Measurements from ENCODE around the gene SLC39A11.
"Not testable (repeated sequence)": the region's sequence is repeated elsewhere in the genome, so short reads cannot be mapped to it uniquely, and the experiment has no call there.

Gene SLC39A11

GRCh38 chr17:72940496-72940895 is 152.0 kb downstream of the SLC39A11 start:
- DNase-seq = no peak

GRCh38 chr17:72938482-72938881 is 154.0 kb downstream of the SLC39A11 start:
- no peak for DNase-seq

GRCh38 chr17:72937707-72938106 is 154.8 kb downstream of the SLC39A11 start:
- DNase-seq = no peak

GRCh38 chr17:72937254-72937653 is 155.2 kb downstream of the SLC39A11 start:
- not testable (repeated sequence) for DNase-seq

- no peak for DNase-seq
Observed at GRCh38 chr17:72935984-72936383, 156.5 kb downstream of the SLC39A11 start.

GRCh38 chr17:72934927-72935326 is 157.6 kb downstream of the SLC39A11 start:
- no peak for DNase-seq

- no peak for DNase-seq
Observed at GRCh38 chr17:72931635-72932034, 160.9 kb downstream of the SLC39A11 start.

- DNase-seq = no peak
Observed at GRCh38 chr17:72931163-72931562, 161.3 kb downstream of the SLC39A11 start.

- no peak for DNase-seq
Observed at GRCh38 chr17:72930031-72930430, 162.5 kb downstream of the SLC39A11 start.

GRCh38 chr17:72928454-72929136 is 163.9 kb downstream of the SLC39A11 start:
- DNase-seq = no peak

GRCh38 chr17:72927760-72928159 is 164.7 kb downstream of the SLC39A11 start:
- DNase-seq = no peak

- no peak for DNase-seq
Observed at GRCh38 chr17:72927146-72927545, 165.3 kb downstream of the SLC39A11 start.

- DNase-seq = no peak
Observed at GRCh38 chr17:72926171-72926570, 166.3 kb downstream of the SLC39A11 start.

- no peak for DNase-seq
Observed at GRCh38 chr17:72924196-72924595, 168.3 kb downstream of the SLC39A11 start.

GRCh38 chr17:72922219-72922618 is 170.3 kb downstream of the SLC39A11 start:
- DNase-seq = no peak

GRCh38 chr17:72921347-72922054 is 171.0 kb downstream of the SLC39A11 start:
- DNase-seq = no peak

GRCh38 chr17:72920513-72920912 is 172.0 kb downstream of the SLC39A11 start:
- DNase-seq = no peak

- DNase-seq = no peak
Observed at GRCh38 chr17:72916991-72917390, 175.5 kb downstream of the SLC39A11 start.

- no peak for DNase-seq
Observed at GRCh38 chr17:72915625-72916081, 176.8 kb downstream of the SLC39A11 start.

- DNase-seq = no peak
Observed at GRCh38 chr17:72913142-72913682, 179.3 kb downstream of the SLC39A11 start.

GRCh38 chr17:72906306-72906705 is 186.2 kb downstream of the SLC39A11 start:
- no peak for DNase-seq

- no peak for DNase-seq
Observed at GRCh38 chr17:72903522-72903921, 189.0 kb downstream of the SLC39A11 start.

GRCh38 chr17:72901657-72902056 is 190.8 kb downstream of the SLC39A11 start:
- DNase-seq = no peak

- DNase-seq = no peak
Observed at GRCh38 chr17:72901083-72901482, 191.4 kb downstream of the SLC39A11 start.

Measured in activated CD4-positive, alpha-beta T cell treated with anti-CD3 and anti-CD28 coated beads for 1 hour (primary cell).